Fibroblast of mammary gland (primary cell): Measurements from ENCODE around the gene PRAF2.

Experiments used
- DNase-seq: peaks from one replicate; pipeline ENCODE4 v3.0.0-alpha.2; 2010; ENCODE audit warnings: low read depth
- H3K4me3 ChIP-seq: 2 replicates; pipeline ENCODE4 v1.5.1; 2011; ENCODE audit warnings: low read depth, mild to moderate bottlenecking, low read length, moderate library complexity; ENCODE audit not compliant: control insufficient read depth
- TF ChIP-seq, protein P1 (sequence below): conservative IDR thresholded peaks from 2 replicates; pipeline ENCODE4 v1.5.1; 2011; ENCODE audit warnings: low read depth, low read length, inconsistent platforms; ENCODE audit not compliant: control insufficient read depth, insufficient read depth

The PRAF2 gene

DNA sequence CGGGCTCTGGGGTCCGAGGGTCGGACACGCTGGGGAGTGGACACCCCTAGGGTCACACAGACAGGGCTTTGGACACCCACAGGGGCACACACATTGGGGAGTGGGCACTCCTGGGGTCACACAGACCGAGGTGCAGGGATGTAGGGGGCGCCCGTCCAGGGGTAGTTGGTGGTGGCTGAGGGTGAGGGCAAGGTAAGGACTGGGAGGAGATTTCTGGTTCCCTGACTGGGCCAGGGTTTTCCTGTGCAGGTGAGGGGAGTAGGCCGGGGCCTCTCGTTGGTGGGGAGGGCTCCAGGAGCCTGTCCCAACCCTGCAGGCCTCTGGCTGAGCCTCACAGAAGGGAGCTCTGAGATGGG, 27.8 kb upstream of the PRAF2 start:
- TF ChIP-seq, protein P1, sequence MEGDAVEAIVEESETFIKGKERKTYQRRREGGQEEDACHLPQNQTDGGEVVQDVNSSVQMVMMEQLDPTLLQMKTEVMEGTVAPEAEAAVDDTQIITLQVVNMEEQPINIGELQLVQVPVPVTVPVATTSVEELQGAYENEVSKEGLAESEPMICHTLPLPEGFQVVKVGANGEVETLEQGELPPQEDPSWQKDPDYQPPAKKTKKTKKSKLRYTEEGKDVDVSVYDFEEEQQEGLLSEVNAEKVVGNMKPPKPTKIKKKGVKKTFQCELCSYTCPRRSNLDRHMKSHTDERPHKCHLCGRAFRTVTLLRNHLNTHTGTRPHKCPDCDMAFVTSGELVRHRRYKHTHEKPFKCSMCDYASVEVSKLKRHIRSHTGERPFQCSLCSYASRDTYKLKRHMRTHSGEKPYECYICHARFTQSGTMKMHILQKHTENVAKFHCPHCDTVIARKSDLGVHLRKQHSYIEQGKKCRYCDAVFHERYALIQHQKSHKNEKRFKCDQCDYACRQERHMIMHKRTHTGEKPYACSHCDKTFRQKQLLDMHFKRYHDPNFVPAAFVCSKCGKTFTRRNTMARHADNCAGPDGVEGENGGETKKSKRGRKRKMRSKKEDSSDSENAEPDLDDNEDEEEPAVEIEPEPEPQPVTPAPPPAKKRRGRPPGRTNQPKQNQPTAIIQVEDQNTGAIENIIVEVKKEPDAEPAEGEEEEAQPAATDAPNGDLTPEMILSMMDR, result no peak
- no peak for DNase-seq
- H3K4me3 ChIP-seq, result peak overlapping the region; percentile 74

DNA sequence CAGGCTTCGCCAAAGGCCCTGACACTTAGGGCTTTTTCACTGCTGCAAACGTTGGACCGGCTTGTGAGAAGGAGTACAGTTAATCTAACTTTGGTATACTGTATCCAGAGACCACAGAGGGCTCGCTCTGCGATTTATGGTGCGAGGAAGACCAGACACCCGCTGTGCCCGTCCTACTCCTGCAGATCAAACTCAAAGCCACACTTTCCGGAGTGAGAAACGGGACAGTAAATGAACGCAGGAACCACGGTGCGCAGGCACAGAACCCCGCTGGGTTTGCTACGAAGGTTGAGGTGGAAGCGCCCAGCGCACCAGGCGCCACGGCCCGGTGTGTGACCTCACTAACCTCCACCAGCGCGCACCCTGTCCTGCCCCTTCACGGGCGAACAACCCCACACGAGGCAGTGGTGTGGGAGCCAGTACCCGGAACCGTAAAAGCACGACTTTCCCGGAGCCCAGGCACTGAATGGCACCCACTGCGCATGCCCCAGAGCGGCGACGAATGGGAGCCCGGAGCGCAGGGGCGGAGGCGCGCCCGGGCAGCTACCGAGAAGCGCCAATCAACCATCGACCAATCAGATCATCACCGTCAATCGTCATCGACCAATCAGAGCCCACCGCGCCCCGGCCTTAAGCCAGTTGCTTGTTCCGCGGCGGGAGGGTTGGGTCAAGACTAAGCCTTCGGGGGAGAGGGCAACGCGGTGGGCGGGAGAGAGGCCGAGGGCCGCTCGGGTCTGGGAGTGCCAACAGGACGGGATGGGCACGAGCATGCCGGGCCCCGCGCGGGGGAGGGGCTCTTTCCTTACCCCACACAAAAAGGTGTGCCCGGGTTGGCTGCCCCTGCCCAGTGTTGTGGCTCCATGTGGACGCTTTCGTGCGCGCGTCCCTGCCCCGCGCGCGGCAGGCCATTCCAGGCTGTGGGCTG, 27.2 kb upstream of the PRAF2 start:
- peak; percentile 90 for DNase-seq
- TF ChIP-seq, protein P1, result no peak
- peak overlapping the region; percentile 74 for H3K4me3 ChIP-seq

DNA sequence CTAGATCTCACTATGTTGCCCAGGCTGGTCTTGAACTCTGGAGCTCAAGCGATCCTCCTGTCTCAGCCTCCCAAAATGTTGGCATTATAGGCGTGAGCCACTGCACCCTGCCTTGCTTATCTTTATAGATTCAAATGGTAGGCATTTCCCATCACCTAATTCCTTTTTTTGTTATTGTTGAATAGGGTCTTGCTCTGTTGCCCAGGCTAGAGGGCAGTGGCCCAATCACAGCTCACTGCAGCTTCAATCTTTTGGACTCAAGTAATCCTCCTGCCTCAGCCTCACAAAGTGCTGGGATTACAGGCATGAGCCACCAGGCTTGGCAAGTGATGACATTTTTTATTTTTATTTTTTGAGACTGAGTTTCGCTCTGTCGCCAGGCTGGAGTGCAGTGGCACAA, 22.6 kb upstream of the PRAF2 start:
- DNase-seq, result no peak

DNA sequence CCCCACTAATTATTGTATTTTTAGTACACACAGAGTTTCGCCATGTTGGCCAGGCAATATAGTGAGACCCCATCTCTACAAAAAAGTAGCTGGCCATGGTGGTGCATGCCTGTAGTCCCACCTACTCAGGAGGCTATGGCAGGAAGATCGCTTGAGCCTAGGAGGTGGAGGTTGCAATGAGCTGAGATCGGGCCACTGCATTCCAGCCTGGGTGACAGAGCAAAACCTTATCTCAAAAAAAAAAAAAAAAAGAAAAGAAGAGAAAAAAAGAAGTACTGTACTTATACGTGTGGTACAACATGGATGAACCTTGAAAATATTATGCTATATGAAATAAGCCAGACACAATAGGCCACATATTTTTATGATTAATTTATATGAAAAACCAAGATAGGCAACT, 15.8 kb upstream of the PRAF2 start:
- TF ChIP-seq, protein P1, result no peak
- no peak for DNase-seq
- H3K4me3 ChIP-seq, result no peak overlapping the region

More for the DNA sequence above, 22.6 kb upstream of the PRAF2 start:
- TF ChIP-seq, protein P1, result no peak
- no peak overlapping the region for H3K4me3 ChIP-seq

DNA sequence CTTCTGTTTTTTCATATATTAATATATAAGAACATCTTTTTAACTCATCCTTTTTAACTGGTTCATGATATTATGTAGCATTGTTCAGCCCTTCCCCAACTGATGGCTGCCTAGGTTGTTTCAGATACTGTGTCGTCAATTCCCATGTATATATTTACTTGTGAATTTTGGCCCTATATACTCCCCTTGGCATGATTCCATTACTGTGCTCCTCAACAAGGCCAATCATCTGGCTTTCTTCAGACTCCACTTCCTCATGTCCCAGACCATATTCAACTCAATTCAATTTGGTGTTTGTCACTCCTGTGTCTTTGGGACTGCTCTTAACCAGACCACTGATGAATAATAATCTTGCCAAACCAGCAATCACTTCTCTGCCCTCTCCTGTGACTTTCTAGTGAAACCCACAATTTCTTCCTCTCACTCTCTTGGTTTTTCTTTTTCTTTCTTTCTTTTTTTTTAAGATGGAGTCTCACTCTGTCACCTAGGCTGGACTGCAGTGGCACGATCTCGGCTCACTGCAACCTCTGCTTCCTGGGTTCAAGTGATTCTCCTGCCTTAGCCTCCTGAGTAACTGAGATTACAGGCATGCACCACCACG, 8.6 kb upstream of the PRAF2 start:
- DNase-seq, result no peak
- TF ChIP-seq, protein P1, result no peak
- H3K4me3 ChIP-seq, result no peak overlapping the region

DNA sequence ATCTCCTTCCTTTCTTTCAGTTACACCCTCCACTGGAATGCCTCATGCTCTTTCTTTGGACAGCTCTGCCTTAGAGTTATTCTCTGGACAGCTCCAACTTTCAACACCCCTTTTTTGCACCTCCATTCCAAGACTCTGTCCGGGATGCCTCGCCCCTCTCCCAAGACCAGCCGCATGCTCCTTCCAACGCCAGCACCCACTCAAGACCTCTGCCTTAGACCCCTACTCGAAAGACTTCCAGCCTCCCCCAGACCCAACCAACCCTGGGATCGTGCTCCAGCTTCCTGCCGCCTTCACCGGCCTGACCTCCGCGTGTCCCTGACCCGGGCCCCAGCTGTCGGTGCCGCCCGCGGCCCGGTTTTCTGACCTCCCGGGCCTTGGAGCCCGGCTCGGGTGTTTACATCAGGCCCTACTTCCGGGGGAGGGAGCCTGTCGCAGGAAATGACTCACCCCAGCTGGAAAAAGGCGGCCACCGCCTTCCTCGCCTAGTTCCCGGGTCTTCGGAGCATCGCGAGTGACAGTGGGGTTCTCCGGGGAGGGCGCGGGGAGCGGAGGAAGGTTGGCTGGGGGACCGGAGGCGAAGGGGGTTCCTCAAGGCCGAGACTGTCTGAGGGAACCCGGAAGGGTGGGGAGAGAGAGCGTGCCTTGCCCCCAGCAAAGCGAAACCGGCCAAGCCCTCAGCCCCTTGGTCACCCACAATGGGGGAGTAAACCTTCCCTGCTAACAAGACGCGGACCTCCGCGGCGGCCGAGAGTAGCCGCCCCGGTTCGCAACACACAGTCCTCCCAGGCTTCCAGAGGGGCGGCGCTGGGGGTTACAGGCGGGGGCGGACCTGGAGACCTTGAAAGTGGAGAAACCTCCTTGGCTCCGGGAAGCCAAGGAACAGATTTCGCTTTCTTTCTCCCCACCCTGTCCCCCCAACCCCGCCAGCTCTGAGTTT, 6.0 kb upstream of the PRAF2 start, which contains the start of gene WDR45:
Gene WDR45, minus strand, starts transcription at position 399 of the 940 bp plus-strand sequence. CDS start 1,792 bp downstream, outside the sequence.
- TF ChIP-seq, protein P1, result no peak
- H3K4me3 ChIP-seq, result peak within 1 kb of the TSS; percentile 67
- DNase-seq, result peak; percentile 60
